Stomach smooth muscle (tissue), 2 donors: ENCODE measurements around the gene TRIM67.

ENCODE experiments used
- H3K27ac ChIP-seq: one replicate; pipeline ENCODE4 v1.7.0; 2013; ENCODE audit warnings: mild to moderate bottlenecking, low read length, inconsistent platforms
- H3K27me3 ChIP-seq, 2 donors: one replicate each; pipeline ENCODE4 v1.7.0; 2013; ENCODE audit warnings: low read length in 2 of 2; ENCODE audit not compliant: insufficient read depth in 2 of 2, control insufficient read depth in 1 of 2
- H3K36me3 ChIP-seq, 2 donors: one replicate each; pipeline ENCODE4 v1.7.0; 2013; ENCODE audit warnings: low read length in 2 of 2; ENCODE audit not compliant: control insufficient read depth in 2 of 2, insufficient read depth in 2 of 2
- H3K4me1 ChIP-seq: one replicate; pipeline ENCODE4 v1.7.0; 2013; ENCODE audit warnings: low read length; ENCODE audit not compliant: control insufficient read depth, insufficient read depth
- H3K4me3 ChIP-seq, 2 donors: one replicate each; pipeline ENCODE4 v1.7.0; 2013; ENCODE audit warnings: low read length in 2 of 2
- H3K9ac ChIP-seq, 2 donors: one replicate each; pipeline ENCODE4 v1.7.0; 2013; ENCODE audit warnings: low read length in 2 of 2, mild to moderate bottlenecking in 1 of 2
- H3K9me3 ChIP-seq, 2 donors: one replicate each; pipeline ENCODE4 v1.7.0; 2013; ENCODE audit warnings: low read length in 2 of 2; ENCODE audit not compliant: control insufficient read depth in 2 of 2
- donor health status: healthy.
- donor health status: Pancreatic carcinoma.

The TRIM67 gene

DNA sequence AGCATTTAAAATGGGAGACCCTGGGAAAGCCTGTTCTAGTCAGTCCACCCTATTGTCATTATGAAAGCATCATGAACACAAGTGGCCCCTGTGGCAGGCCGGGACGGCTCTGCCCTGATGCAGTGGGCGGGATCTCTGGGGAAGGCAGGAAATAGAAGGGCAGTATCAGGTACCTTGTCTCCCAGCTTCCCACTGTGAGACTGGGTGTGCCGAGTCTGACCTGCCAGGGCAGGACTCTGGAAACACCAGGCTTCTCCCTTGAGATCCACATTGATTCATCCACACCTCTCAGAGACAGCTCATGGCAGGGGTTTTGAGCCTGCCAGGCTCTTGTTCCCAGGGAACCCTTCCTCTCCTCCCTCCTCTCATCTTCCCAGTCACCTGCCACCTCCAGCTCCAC lies 54.6 kb downstream of the TRIM67 start:
- H3K4me3 ChIP-seq: no peak overlapping the region
- H3K36me3 ChIP-seq: no peaks in the 10 kb centered on the region
- H3K4me1 ChIP-seq: peaks cover 2% of the 10 kb centered on the region
- H3K27me3 ChIP-seq: peaks cover 3 to 11% of the 10 kb centered on the region in 2 donors
- no peak overlapping the region for H3K9ac ChIP-seq
- no peaks in the 10 kb centered on the region for H3K9me3 ChIP-seq
- H3K27ac ChIP-seq: no peak overlapping the region

DNA sequence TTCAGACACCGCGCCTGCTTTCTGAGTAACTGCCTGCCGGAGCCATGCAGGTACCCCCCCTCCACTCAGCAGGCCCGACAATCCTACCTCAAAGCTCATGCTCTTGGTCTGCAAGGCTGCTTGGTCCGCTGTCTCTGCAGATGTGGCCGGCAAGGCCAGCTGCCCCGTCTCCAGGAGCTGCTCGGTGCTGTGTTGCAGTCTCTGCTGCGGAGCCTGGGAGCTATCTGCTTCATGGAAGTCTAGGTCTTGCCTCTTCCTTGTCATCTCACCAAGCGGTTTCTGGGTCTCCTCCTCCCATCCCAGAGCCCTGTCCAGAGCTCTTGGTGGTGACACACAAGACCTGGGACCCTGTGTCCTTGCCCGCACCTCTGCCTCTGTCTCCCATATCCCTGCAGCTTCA lies 55.2 kb downstream of the TRIM67 start:
- peaks cover 3 to 11% of the 10 kb centered on the region in 2 donors for H3K27me3 ChIP-seq
- no peak overlapping the region for H3K9ac ChIP-seq
- no peaks in the 10 kb centered on the region for H3K36me3 ChIP-seq
- no peak overlapping the region for H3K27ac ChIP-seq
- H3K9me3 ChIP-seq: no peaks in the 10 kb centered on the region
- H3K4me3 ChIP-seq: no peak overlapping the region
- H3K4me1 ChIP-seq: no peaks in the 10 kb centered on the region

DNA sequence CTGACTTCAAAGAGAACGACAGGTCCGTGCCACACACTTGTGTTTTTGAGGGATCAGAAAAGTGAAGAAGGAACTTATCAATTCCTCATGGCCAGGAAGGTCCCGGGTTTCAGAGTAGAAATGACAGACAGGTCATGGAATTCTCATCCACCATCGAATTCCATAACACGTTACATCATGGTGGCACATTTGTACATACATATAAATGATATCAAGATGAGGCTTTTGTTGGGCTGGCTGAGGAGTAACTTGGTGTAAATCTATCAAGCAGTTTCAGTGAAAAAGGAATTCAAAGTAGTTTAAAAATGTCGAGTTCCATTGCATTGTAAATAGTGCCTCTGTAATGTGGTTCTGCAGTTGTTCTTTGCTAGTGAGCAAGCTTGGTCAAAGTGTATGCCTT lies 56.2 kb downstream of the TRIM67 start:
- Histone ChIP-seq H3K36me3 (no peaks in the 10 kb centered on the region), H3K27me3 (peaks cover 3 to 11% of the 10 kb centered on the region in 2 donors), H3K9me3 (no peaks in the 10 kb centered on the region), H3K27ac (no peak overlapping the region), H3K9ac (no peak overlapping the region), H3K4me3 (no peak overlapping the region), H3K4me1 (no peaks in the 10 kb centered on the region)

DNA sequence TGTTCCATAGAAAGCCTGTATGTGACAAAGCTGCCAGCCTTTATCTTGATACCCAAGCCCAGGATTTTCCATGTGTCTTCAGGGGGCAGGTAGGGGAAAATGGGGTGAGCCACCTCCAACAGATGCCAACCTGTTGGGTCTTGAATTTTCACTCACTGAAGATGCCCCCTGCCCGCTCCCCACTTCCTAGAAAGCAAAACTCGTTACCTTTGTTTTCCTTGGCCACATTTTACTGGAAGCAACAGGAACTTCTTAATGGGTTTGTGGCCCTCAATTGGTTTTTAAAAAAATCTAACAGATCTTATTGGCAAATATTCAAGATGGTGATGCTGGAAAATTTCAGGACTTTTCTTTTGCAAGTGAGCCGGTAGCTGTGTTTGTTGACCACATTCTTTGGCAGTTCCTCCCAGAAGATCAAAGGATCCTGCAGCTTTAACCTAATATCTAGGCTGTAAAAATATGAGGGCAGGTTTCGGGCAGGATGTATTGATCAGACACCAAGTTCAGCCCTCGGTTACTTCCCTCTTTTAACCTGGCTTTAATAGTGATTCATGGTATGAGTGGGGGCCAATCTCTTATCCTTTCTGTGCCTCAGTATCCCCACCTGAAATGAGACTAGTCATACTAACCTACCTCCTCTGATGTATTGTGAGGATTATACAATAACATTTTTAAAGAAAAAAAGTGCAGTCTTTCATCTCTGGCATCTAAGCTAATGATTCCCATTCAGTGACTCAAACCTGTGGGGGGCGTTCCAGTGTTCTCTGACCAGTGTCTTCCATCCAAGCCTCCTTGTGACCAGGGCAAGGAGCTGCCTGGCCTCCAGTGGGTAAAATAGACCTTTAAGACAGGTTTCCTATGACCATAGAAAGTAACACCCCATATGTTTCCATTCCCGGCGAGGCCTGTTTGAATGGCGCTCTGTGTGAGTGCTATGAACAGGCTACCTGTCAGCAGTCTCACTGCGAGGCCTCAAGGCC lies 57.9 kb downstream of the TRIM67 start:
- Histone ChIP-seq H3K4me3 (no peak overlapping the region), H3K27ac (no peak overlapping the region), H3K9me3 (no peaks in the 10 kb centered on the region), H3K4me1 (no peaks in the 10 kb centered on the region), H3K27me3 (peaks cover 0 to 11% of the 10 kb centered on the region in 2 donors), H3K36me3 (peaks cover 5 to 8% of the 10 kb centered on the region in 2 donors), H3K9ac (no peak overlapping the region)

DNA sequence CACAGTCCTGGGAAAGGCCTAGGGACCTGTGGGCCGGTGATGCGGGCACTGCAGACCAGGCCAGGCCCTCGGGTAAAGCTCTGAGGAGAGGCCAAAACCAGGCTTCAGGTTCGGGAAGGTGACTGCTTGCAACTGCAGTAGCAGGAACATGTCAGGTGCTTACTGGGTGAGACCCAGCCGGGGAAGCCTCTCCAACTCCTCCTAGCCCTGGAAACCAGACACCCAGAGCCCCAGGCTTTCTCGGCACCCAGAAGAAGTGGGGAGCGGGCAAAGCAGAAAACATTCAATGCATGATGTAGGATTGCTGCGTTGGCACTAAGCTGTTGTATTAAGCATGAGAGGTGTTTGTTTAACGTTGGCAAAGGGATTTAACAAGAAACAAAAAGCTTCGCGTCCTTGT lies 58.9 kb downstream of the TRIM67 start:
- Histone ChIP-seq H3K4me1 (no peaks in the 10 kb centered on the region), H3K4me3 (no peak overlapping the region), H3K9me3 (no peaks in the 10 kb centered on the region), H3K36me3 (peaks cover 14 to 18% of the 10 kb centered on the region in 2 donors), H3K9ac (no peak overlapping the region), H3K27ac (no peak overlapping the region), H3K27me3 (peaks cover 0 to 5% of the 10 kb centered on the region in 2 donors)

DNA sequence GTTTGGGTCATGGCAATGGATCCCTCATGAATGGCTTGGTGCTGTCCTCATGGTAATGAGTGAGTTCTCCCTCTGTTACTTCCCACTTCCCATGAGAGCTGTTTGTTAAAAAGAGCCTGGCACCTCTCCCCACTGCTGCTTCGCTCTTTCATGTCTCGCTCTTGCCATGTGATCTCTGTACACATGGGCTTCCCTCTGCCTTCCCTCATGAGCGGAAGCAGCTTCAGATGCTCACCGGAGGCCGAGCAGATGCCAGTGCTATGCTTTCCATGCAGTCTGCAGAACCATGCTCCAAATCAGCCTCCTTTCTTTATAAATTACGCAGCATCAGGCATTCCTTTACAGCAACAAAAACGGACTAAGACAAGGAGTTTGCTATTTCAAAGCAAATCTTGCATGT lies 64.3 kb downstream of the TRIM67 start:
- H3K27ac ChIP-seq: no peak overlapping the region
- H3K4me1 ChIP-seq: no peaks in the 10 kb centered on the region
- no peaks in the 10 kb centered on the region for H3K9me3 ChIP-seq
- no peak overlapping the region for H3K4me3 ChIP-seq
- H3K9ac ChIP-seq: no peak overlapping the region
- H3K27me3 ChIP-seq: no peaks in the 10 kb centered on the region
- peaks cover 31 to 34% of the 10 kb centered on the region in 2 donors for H3K36me3 ChIP-seq

DNA sequence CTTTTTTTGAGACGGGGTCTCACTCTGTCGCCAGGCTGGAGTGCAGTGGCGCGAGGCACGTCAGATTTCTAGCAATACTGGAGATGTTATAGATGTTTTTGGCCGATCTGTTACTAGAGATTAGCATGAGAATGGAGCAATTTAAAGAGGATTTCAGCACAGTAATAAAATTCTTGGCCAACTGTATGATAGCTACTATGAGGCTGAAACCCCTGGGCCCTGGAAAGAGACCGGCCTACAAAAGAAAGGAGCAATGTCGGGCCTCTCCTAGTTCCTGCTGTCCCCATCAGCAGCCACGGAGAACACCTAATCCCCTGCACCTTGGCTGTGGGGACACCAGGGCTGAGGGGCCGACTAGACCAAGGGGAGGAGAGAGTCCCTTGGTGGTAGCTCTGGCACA lies 69.7 kb downstream of the TRIM67 start:
- H3K4me1 ChIP-seq: no peaks in the 10 kb centered on the region
- no peaks in the 10 kb centered on the region for H3K27me3 ChIP-seq
- H3K27ac ChIP-seq: no peak overlapping the region
- peaks cover 6 to 16% of the 10 kb centered on the region in 2 donors for H3K36me3 ChIP-seq
- H3K4me3 ChIP-seq: no peak overlapping the region
- H3K9ac ChIP-seq: no peak overlapping the region
- H3K9me3 ChIP-seq: no peaks in the 10 kb centered on the region

DNA sequence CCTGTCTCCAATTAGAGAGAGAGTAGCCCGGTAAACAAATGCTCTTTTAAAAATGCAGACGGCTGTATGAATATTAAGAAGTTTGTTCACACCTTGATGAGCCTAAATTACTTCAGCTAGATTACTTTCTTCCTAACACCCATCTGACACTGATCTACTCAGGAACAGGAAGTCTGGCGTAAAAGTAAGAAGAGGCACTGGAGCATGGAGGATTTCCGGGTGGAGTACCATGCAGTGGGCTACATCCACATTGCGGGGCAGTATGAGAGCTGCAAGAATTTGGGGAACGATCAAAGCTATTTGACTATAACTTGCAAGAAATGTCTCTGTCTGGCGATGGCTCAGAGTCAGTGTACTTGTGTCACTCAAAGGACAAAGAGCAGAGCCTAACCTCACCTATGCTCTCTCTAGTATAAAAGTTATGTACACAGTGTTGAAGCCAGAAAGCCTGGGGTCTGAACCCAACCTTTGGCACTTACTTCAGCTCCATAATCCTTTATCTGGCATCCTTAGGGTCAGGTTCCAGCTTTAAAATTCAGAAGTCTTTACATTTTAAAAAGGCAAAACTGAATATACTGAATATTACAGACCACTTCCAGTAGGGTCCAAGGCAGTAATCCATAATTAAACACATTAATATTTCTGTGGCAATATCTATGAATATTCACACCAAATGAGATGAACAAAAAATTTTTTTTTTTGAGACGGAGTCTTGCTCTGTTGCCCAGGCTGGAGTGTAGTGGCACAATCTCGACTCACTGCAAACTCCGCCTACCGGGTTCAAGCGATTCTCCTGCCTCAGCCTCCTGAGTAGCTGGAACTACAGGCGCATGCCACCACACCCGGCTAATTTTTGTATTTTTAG lies 71.2 kb downstream of the TRIM67 start:
- no peak overlapping the region for H3K27ac ChIP-seq
- no peaks in the 10 kb centered on the region for H3K27me3 ChIP-seq
- H3K4me1 ChIP-seq: no peaks in the 10 kb centered on the region
- no peak overlapping the region for H3K9ac ChIP-seq
- H3K4me3 ChIP-seq: no peak overlapping the region
- no peaks in the 10 kb centered on the region for H3K9me3 ChIP-seq
- H3K36me3 ChIP-seq: peaks cover 5 to 11% of the 10 kb centered on the region in 2 donors

DNA sequence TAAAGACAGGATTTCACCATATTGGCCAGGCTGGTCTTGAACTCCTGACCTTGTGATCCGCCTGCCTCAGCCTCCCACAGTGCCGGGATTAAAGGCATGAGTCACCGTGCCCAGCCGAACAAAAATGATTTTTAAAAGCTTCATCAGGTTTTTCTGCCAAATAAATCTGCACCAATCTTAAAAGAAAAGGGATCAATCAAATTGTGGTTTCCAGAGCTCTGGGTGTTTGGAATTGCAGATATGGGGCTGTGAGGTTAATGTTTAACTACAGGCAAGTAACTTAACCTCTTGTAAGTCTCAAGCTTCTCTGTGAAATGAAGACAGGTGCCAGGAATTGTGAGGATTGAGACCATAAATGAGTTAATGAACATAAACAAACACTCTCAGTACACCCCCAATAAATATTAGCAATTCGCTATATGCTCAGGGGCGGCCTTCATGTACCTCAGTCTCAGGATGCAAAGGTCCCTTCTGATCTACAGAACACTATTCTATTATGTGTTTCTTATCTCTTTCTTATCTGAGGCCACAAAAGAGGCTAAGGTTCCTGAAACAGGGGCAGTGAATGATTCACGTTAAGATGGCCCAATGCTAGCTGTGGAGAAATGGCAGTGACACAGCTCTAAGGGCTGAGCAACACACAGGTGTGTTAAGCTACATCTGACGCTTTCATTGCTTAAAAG lies 72.0 kb downstream of the TRIM67 start:
- Histone ChIP-seq H3K27ac (no peak overlapping the region), H3K9ac (no peak overlapping the region), H3K27me3 (no peaks in the 10 kb centered on the region), H3K36me3 (peaks cover 12 to 18% of the 10 kb centered on the region in 2 donors), H3K9me3 (no peaks in the 10 kb centered on the region), H3K4me1 (no peaks in the 10 kb centered on the region), H3K4me3 (no peak overlapping the region)

DNA sequence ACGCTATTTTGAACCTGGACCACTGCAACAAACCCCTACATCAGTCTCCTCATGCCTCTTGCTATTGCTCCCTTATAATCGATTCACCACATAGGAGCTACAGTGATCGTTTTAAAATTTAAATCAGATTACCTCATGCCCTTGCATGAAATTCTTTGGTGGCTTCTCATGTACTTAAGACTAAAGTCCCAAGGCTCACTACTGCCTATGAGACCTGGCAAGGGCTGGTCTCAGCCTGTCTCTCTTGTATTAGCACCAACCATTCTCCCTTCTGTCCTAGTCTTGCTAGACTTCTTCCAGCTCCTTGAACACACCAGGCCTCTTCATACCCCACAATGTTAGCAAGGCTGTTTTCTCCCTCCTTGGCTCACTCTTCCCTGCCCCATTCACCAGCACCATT lies 72.6 kb downstream of the TRIM67 start:
- H3K9ac ChIP-seq: no peak overlapping the region
- peaks cover 14 to 18% of the 10 kb centered on the region in 2 donors for H3K36me3 ChIP-seq
- H3K27me3 ChIP-seq: no peaks in the 10 kb centered on the region
- H3K9me3 ChIP-seq: no peaks in the 10 kb centered on the region
- no peaks in the 10 kb centered on the region for H3K4me1 ChIP-seq
- no peak overlapping the region for H3K27ac ChIP-seq
- no peak overlapping the region for H3K4me3 ChIP-seq
